BLaER1 treated with 17β-estradiol and CSF1 and Interleukin-3, amounts not matched to agents 10 nM and 100 nM (cell line): Measurements from ENCODE around the gene CORO2A.

Experiments
- H3K27ac ChIP-seq, 11 experiments: shearing (Covaris generic); formaldehyde crosslinking; 2 replicates each; pipeline ENCODE4 v1.8.1; 2022
- H3K27me3 ChIP-seq, 11 experiments: shearing (Covaris generic); formaldehyde crosslinking; 2 replicates each; pipeline ENCODE4 v1.8.1; 2022
- H3K36me3 ChIP-seq, 11 experiments: shearing (Covaris generic); formaldehyde crosslinking; 2 replicates each; pipeline ENCODE4 v1.8.1; 2022
- H3K4me1 ChIP-seq, 10 experiments: shearing (Covaris generic); formaldehyde crosslinking; 2 replicates each; pipeline ENCODE4 v1.8.1; 2022
- H3K4me2 ChIP-seq, 11 experiments: shearing (Covaris generic); formaldehyde crosslinking; 2 replicates each; pipeline ENCODE4 v1.8.1; 2022
- H3K4me3 ChIP-seq, 10 experiments: shearing (Covaris generic); formaldehyde crosslinking; 2 replicates each; pipeline ENCODE4 v1.8.1; 2022
- H3K9ac ChIP-seq, 11 experiments: shearing (Covaris generic); formaldehyde crosslinking; 2 replicates each; pipeline ENCODE4 v1.8.1; 2022
- H3K9me3 ChIP-seq, 11 experiments: shearing (Covaris generic); formaldehyde crosslinking; replicated peaks in 1 of 11; 2 replicates each; pipeline ENCODE4 v1.8.1; 2022
- H4K20me1 ChIP-seq, 11 experiments: shearing (Covaris generic); formaldehyde crosslinking; 2 replicates each; pipeline ENCODE4 v1.8.1; 2022
- Cebpa-rat ChIP-seq, 11 experiments: shearing (Covaris generic); IDR thresholded peaks; 2 replicates each; pipeline ENCODE4 v1.8.1; 2022

CORO2A gene

DNA sequence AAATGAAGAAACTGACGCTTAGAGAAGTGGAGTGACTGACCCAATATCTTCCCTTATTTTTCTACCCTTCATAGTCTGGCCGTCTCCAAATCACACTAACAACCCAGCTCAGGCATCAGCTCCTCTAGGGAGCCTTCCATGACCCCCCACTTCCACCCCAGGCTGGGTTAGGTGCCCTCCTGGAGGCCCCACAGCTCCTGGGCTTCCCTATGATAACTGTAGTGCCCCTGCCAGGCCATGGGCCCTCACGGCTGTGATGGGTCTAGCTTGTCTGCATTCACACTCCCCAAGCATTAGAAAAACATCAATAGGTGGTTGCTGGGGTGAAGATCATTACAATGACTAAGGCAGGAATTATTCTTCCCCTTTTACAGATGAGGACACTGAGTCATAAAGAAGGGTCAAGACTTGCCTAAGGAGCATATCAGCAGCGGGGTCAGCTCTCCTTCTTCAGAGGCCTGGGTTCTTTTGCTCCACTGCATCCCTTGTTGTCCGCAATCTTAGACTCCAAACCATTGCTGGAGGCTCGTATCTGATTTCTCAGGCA lies 7.3 kb downstream of the CORO2A start:
- Histone ChIP-seq H3K9ac (no peak overlapping the region), H3K4me1 (peaks cover 9 to 21% (median 13%) of the 10 kb centered on the region in 10 experiments), H3K27me3 (no peaks in the 10 kb centered on the region), H3K9me3 (no peaks in the 10 kb centered on the region), H3K4me3 (no peak overlapping the region), H3K27ac (peak overlapping the region in 1 of 11 experiments; percentile 18; a peak in 2 of 22 replicates), H3K4me2 (peak overlapping the region; percentile 8 to 79 (median 55); a peak in 21 of 22 replicates), H3K36me3 (no peaks in the 10 kb centered on the region), H4K20me1 (no peaks in the 10 kb centered on the region)
- TF ChIP-seq Cebpa-rat (IDR thresholded peaks at IDR 0.05): no peak

GRCh38 chr9:98184326-98184725 lies 8.1 kb downstream of the CORO2A start:
- Histone ChIP-seq H3K4me2 (no peak overlapping the region), H3K9ac (no peak overlapping the region), H3K9me3 (no peaks in the 10 kb centered on the region), H3K4me3 (no peak overlapping the region), H3K4me1 (peaks cover 13 to 29% (median 21%) of the 10 kb centered on the region in 10 experiments), H3K36me3 (no peaks in the 10 kb centered on the region), H4K20me1 (no peaks in the 10 kb centered on the region), H3K27ac (no peak overlapping the region), H3K27me3 (no peaks in the 10 kb centered on the region)
- TF ChIP-seq Cebpa-rat (IDR thresholded peaks at IDR 0.05): no peak

DNA sequence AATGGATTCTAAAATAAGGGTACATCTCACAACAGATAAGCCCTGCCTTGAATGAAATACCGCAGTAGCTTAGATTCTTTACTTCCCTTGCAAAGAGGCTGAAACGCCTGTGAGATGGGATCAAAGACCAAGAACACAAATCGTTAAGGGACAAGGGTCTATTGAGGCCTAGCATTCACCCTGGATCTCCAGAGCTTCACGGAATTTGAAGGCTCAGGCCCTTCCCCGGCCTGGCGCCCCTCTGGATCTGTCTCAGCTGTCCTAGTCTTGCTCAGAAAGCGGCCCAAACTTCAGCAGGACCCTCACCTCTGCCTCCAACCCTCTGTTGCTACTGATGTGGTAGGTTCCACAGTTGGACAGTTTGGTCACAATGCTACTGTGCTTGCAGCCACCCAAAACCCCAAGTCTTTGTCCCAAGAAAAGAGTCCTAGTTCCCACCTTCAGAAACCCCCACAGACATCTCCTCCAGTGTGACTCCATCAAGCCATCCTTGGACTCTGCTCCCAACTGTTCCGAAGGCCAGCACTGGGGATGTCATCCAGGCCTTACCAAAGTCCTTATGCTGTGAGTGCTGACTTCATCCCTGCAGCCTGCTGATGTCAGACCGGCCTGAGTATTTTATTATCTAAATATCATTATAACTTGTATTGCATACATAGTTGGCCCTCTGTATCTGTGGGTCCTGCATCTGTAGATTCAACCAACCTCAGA lies 9.4 kb downstream of the CORO2A start:
- H3K4me2 ChIP-seq: no peak overlapping the region
- no peak overlapping the region for H3K9ac ChIP-seq
- no peaks in the 10 kb centered on the region for H3K9me3 ChIP-seq
- H4K20me1 ChIP-seq: no peaks in the 10 kb centered on the region
- TF ChIP-seq Cebpa-rat (IDR thresholded peaks at IDR 0.05): no peak
- no peaks in the 10 kb centered on the region for H3K27me3 ChIP-seq
- no peak overlapping the region for H3K27ac ChIP-seq
- no peak overlapping the region for H3K4me3 ChIP-seq
- H3K4me1 ChIP-seq: peaks cover 19 to 33% (median 28%) of the 10 kb centered on the region in 10 experiments
- no peaks in the 10 kb centered on the region for H3K36me3 ChIP-seq

- H3K4me1 ChIP-seq: peaks cover 19 to 33% (median 28%) of the 10 kb centered on the region in 10 experiments
- no peaks in the 10 kb centered on the region for H3K9me3 ChIP-seq
- no peaks in the 10 kb centered on the region for H3K36me3 ChIP-seq
- H3K9ac ChIP-seq: no peak overlapping the region
- H3K4me3 ChIP-seq: no peak overlapping the region
- H3K4me2 ChIP-seq: no peak overlapping the region
- H3K27me3 ChIP-seq: no peaks in the 10 kb centered on the region
- no peak for TF ChIP-seq Cebpa-rat (IDR thresholded peaks at IDR 0.05)
- H4K20me1 ChIP-seq: no peaks in the 10 kb centered on the region
- no peak overlapping the region for H3K27ac ChIP-seq
Observed at GRCh38 chr9:98182069-98182820, 10.2 kb downstream of the CORO2A start.

DNA sequence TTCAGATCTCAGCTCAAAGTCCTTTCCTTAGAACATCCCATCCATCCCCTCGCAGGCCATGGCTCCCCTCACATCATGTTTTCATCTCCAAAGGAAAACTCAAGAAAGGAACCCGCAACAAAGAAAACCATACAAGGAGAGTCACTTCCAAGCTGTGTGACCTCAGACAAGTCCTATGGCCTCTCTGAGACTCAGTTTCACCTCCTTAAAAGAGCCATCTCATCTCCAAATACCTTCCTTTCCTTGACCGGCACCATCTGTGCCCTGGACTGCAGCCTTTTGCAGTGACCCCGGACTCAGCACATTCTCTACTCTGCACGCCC lies 10.7 kb downstream of the CORO2A start:
- Histone ChIP-seq H3K27ac (no peak overlapping the region), H4K20me1 (no peaks in the 10 kb centered on the region), H3K9me3 (no peaks in the 10 kb centered on the region), H3K4me2 (no peak overlapping the region), H3K36me3 (no peaks in the 10 kb centered on the region), H3K4me1 (peaks cover 22 to 38% (median 30%) of the 10 kb centered on the region in 10 experiments), H3K27me3 (no peaks in the 10 kb centered on the region), H3K4me3 (no peak overlapping the region), H3K9ac (no peak overlapping the region)
- TF ChIP-seq Cebpa-rat (IDR thresholded peaks at IDR 0.05): no peak

DNA sequence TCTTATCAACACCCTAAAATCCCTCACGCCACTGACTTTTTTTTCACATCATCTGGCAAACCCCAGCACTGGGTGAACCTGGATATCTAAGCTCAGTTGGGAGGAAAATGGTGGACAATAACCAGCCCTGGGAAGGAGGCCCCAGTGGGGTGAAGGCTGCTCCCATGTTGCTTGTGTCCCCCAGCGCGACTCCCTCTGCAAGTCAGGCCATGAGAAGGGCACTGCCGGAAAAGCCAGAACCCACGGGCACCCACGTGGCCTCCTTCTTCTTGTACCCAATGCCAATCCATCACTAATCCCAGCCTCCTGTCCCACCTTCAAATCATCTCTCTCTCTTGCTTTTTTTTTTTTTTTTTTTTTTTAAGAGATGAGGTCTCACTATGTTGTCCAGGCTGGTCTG lies 11.4 kb downstream of the CORO2A start:
- Histone ChIP-seq H3K4me3 (no peak overlapping the region), H3K9me3 (no peaks in the 10 kb centered on the region), H3K27me3 (no peaks in the 10 kb centered on the region), H4K20me1 (no peaks in the 10 kb centered on the region), H3K4me1 (peaks cover 21 to 42% (median 30%) of the 10 kb centered on the region in 10 experiments), H3K36me3 (no peaks in the 10 kb centered on the region), H3K9ac (no peak overlapping the region), H3K27ac (no peak overlapping the region), H3K4me2 (no peak overlapping the region)
- no peak for TF ChIP-seq Cebpa-rat (IDR thresholded peaks at IDR 0.05)

- no peaks in the 10 kb centered on the region for H3K36me3 ChIP-seq
- no peak overlapping the region for H3K4me3 ChIP-seq
- 0 out of 22 replicates have a peak overlapping the region, but pooled peaks of 1 of the 11 experiments have one; percentile 35 for H3K9ac ChIP-seq
- peak overlapping the region; percentile 22 to 60 (median 44); a peak in 20 of 22 replicates for H3K4me2 ChIP-seq
- H3K27me3 ChIP-seq: no peaks in the 10 kb centered on the region
- no peak overlapping the region for H3K27ac ChIP-seq
- H3K9me3 ChIP-seq: no peaks in the 10 kb centered on the region
- peaks cover 22 to 41% (median 31%) of the 10 kb centered on the region in 10 experiments for H3K4me1 ChIP-seq
- TF ChIP-seq Cebpa-rat (IDR thresholded peaks at IDR 0.05): no peak
- H4K20me1 ChIP-seq: no peaks in the 10 kb centered on the region
Observed at GRCh38 chr9:98178874-98179850, 13.3 kb downstream of the CORO2A start.

DNA sequence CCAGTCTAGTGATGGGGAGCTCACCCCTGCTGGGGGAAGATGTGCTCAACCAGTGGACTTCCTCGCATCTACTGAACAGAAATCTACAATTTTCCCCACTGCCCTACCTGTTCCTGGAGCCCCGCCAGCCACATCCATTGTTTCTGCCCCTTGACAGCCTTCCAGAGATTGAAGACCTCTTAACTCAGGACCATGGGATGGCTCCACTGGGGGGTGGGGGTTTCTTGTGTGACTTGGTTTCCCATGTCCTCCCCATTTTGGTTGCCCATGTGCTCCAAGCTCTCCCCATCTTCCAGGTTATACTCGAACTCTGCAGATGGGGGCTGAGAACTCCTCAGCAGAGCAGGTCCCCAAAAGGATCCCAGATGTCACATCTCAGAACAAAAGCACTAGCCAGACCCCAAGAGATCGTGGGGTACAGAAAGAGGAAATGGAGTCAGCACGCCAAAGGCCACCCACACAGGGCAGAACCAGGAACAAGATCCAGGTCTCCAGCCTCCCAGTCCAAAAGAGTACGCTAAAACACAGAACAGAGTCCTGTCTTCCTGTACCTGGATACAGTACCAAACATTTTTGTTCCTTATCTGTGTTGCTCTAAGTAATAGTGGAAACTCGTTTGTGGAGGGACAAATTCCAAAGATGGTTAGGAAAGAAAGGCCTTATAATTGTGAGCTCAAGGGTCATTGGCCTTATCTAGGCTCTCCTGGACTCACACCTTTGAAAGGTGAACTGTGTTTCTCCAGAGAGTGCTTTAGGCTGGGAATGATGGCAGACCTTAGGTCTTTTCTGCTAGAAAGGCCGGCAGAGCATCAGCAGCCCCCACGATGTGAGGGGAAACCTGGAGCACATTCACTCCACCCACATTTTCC lies 15.8 kb downstream of the CORO2A start:
- Histone ChIP-seq H3K4me2 (peak overlapping the region in 5 of 11 experiments; percentile 6 to 54 (median 45); a peak in 7 of 22 replicates), H3K36me3 (no peaks in the 10 kb centered on the region), H4K20me1 (no peaks in the 10 kb centered on the region), H3K27ac (no peak overlapping the region), H3K27me3 (no peaks in the 10 kb centered on the region), H3K4me3 (no peak overlapping the region), H3K9ac (no peak overlapping the region), H3K9me3 (no peaks in the 10 kb centered on the region), H3K4me1 (peaks cover 22 to 44% (median 35%) of the 10 kb centered on the region in 10 experiments)
- TF ChIP-seq Cebpa-rat (IDR thresholded peaks at IDR 0.05): no peak
